GM18951 (cell line): Measurements from ENCODE around the gene ZNF700.
"Not testable (repeated sequence)": the region's sequence is repeated elsewhere in the genome, so short reads cannot be mapped to it uniquely, and the experiment has no call there.

Experiments used
- POLR2A ChIP-seq: IDR thresholded peaks from 4 replicates; pipeline ENCODE4 v1.6.1; 2011; ENCODE audit warnings: mild to moderate bottlenecking; ENCODE audit not compliant: insufficient read length, insufficient read depth; ENCODE audit errors: extremely low read depth
- in situ Hi-C: fragments of 300-500 bp; cut with MboI; formaldehyde crosslinking; loops from one replicate; pipeline ENCODE4 v1.12.0; 2022; ENCODE audit warnings: low sequenced_read_pairs, mixed read lengths, inconsistent platforms; ENCODE audit not compliant: unreplicated experiment

Gene ZNF700

DNA sequence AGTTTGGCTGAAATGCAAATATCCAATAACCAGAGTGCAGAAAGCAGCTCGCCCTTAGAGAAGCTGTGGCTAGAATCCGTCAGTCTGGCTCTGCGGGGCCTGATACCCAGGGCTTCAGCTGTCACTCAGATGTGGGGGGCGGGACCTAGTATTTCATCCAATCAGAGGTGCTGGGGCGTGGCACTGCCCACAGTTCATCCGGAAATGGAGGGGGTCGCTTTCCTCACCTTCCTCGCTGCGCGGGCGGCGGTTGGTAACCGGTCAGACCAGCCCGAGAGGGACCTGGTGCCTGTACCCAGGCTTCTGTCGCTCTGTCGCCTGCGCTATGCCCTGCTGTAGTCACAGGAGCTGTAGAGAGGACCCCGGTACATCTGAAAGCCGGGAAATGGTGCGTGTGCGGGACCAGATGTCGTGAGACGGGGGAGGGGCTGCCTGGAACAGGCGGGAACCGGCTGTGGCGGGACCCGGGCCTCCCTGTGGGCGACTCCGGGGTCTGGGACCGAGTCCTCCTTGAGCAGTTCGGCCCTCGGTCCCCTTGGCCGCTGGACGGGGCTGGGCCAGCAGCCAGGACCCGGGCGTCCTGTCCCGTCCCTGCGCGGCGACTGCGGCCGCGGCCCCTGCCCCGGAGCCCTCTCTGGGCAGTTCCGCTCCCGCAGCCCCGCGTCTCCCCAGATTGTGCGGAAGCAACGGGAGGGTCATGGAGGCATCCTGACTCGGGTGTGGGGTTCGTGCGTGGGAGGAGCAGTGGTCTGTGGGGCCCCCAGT, at the start of gene ZNF700:
Gene ZNF700 (plus strand): TSS at position 222 of the 765 bp plus-strand sequence. CDS start 104 bp downstream, at position 326.
- in situ Hi-C loops: no loop called here
- TF ChIP-seq POLR2A: peak; percentile 90

GRCh38 chr19:11879687-11880266, 45.1 kb upstream of the ZNF700 start:
- in situ Hi-C loops: not testable (repeated sequence)

DNA sequence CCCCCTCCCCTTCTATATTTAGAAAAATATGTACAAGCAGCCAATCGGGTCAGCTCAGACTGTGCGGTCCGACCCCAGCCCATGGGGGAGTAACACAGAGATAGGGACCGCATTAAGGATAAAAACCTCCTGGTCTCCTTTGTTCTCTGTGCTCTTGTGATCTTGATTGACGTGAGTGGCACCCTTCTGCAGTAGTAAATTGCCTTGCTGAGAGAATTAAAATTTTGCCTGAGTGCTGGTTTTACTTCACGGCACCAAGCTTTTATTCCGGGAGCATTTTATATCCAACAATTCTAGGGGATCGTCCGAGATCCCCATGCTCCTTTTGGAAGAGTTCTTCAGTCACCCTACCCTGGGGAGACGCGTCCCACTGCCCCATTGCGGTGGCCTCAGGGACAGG, 44.3 kb upstream of the ZNF700 start:
- in situ Hi-C loops: no loop called here
- no peak for TF ChIP-seq POLR2A

- in situ Hi-C loops: no loop called here
- TF ChIP-seq POLR2A: no peak
These were observed 43.6 kb upstream of the ZNF700 start for GRCh38 chr19:11881151-11881800.

DNA sequence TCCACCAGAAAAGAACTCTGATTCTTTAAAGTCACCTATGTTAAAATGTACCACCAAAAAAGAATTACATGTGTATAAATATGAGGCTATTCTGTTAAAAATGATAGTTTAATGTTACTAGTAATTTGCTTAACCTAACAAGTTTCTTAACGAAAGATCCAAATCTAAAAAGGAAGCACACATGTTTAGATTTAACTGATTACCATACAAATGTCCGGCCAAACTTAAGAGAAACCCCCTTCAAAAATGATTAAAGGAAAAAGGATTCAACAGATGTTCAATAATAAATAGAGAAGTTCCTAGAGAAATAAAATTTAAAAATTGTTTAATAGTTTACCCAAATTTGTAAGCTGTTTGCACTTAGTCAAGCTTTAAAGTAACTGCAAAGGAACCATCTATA, 42.3 kb upstream of the ZNF700 start:
- in situ Hi-C loops: no loop called here
- no peak for TF ChIP-seq POLR2A

DNA sequence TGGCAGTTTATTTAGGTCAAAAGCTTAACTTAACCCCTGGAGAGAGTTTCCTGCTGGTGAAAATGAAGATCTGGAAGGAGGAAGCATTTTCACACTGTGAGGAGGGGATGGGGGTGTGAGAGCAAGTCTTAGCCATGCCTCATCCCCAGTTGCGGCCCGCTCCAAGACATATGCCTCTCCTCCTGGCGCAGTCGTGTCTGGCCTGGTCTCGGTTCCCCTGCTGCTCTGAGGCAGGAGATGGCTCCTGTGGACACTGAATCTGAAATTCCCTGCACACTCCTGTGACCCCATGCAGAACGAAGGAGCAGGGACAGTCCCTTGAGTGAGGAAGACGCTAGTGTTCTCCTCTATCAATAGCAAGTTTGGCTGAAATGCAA, 37.7 kb upstream of the ZNF700 start:
- in situ Hi-C loops: no loop called here
- TF ChIP-seq POLR2A: no peak

DNA sequence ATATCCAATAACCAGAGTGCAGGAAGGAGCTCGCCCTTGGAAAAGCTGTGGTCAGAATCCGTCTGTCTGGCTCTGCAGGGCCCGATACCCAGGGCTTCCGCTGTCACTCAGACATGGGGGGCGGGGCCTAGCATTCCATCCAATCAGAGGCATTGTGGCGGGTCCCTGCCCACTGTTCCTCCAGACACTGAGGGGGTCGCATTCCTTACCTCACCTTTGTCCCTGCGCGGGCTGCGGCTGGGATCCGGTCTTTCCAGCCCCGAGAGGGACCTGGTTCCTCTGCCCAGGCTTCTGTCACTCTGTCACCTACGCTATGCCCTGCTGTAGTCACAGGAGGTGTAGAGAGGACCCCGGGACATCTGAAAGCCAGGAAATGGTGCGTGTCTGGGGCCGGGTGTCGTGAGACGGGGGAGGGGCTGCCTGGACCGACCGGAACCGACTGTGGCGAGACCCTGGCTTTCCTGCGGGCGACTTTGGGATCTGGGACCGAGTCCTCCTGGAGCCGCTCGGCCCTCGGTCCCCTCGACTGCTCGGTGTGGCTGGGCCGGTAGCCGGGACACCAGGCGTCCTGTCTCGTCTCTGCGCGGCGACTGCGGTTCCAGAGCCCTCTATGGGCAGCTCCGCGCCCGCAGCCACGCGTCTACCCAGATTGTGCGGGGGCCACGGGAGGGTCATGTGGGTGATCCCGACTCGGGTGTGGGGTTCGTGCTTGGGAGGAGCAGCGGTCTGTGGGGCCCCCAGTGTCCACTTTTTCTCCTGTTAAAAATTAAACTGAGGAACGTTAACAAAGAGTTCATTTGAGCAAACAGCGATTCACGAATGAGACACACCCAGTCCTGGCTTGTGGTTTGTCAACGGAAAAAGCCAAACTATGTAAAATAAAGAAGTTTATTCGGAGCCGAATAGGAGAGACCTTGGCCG, 37.0 kb upstream of the ZNF700 start, which contains the start of gene ZNF69:
Gene ZNF69 (plus strand): TSS at position 172 of the 921 bp plus-strand sequence. CDS start 142 bp downstream, at position 314.
- TF ChIP-seq POLR2A: peak; percentile 32
- in situ Hi-C loops: no loop called here

GRCh38 chr19:11889901-11890300, 35.0 kb upstream of the ZNF700 start:
- in situ Hi-C loops: not testable (repeated sequence)

GRCh38 chr19:11890634-11891033, 34.3 kb upstream of the ZNF700 start:
- no peak for TF ChIP-seq POLR2A
- in situ Hi-C loops: no loop called here

DNA sequence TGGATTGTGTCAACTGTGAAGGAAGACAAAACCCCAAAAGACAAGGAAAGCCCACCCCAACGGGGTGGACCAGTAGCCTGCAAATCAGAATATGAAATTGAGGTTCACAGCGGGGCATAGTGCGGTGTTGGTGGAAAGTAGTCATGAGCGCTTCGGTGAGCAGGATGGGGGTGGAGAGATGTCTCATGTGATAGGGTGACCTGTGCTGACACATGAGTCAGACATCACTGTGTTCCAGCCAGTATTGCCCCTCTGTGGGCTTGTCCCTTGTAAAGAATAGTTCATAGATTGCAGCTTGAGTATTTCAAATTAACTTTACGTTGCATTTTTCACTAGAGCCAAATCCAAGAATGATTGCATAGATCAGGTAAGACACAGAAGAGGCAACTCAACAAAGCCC, 30.1 kb upstream of the ZNF700 start:
- no peak for TF ChIP-seq POLR2A
- in situ Hi-C loops: no loop called here

DNA sequence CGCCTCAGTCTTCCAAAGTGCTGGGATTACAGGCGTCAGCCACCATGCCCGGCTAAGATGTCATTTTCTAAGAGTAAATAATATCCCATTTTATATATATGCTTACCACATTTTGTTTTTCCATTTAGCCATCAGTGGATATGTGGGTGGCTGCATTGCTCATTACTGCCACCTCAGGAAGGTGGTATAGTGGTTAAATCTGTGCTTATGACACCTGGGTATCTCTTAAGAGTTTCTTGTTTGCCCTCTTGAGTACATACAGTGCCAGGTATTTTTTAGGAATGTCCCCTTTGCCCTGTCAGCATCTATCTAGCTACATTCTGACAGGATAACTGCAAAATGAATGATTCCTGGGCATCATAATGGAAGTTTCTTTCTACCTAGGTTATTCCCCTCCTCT, 22.7 kb upstream of the ZNF700 start:
- no peak for TF ChIP-seq POLR2A
- in situ Hi-C loops: no loop called here

GRCh38 chr19:11905928-11906327, 19.0 kb upstream of the ZNF700 start:
- no peak for TF ChIP-seq POLR2A
- in situ Hi-C loops: no loop called here

DNA sequence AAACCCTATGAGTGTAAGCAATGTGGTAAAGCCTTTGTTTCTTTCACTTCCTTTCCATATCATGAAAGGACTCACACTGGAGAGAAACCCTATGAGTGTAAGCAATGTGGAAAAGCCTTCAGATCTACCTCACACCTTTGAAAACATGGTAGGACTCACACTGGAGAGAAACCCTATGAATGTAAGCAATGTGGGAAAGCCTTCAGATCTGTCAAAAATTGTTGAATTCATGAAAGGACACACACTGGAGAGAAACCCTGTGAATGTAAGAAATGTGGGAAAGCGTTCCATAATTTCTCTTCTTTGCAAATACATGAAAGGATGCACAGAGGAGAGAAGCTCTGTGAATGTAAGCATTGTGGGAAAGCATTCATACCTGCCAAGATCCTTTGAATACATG, 13.0 kb upstream of the ZNF700 start:
- in situ Hi-C loops: not testable (repeated sequence)

GRCh38 chr19:11914417-11915051, 10.4 kb upstream of the ZNF700 start:
- in situ Hi-C loops: not testable (repeated sequence)
